ENCODE measurements around the gene CDH4.

The CDH4 gene

GRCh38 chr20:61634376-61635145 lies 382.5 kb downstream of the CDH4 start:
- DNase-seq (ENCODE audit: low spot score), result no peak

- no peak for DNase-seq (ENCODE audit: low spot score)
These were observed 383.8 kb downstream of the CDH4 start for GRCh38 chr20:61635721-61636455.

- no peak for DNase-seq (ENCODE audit: low spot score)
These were observed 384.6 kb downstream of the CDH4 start for GRCh38 chr20:61636531-61637116.

- no peak for DNase-seq (ENCODE audit: low spot score)
These were observed 386.9 kb downstream of the CDH4 start for GRCh38 chr20:61638802-61639585.

GRCh38 chr20:61640131-61640870 lies 388.2 kb downstream of the CDH4 start:
- DNase-seq (ENCODE audit: low spot score), result no peak

GRCh38 chr20:61640871-61641245 lies 388.8 kb downstream of the CDH4 start:
- DNase-seq (ENCODE audit: low spot score), result no peak

GRCh38 chr20:61643656-61644377 lies 391.8 kb downstream of the CDH4 start:
- no peak for DNase-seq (ENCODE audit: low spot score)

GRCh38 chr20:61644378-61645076 lies 392.5 kb downstream of the CDH4 start:
- no peak for DNase-seq (ENCODE audit: low spot score)

GRCh38 chr20:61645732-61646131 lies 393.7 kb downstream of the CDH4 start:
- DNase-seq (ENCODE audit: low spot score), result no peak

GRCh38 chr20:61646453-61646852 lies 394.4 kb downstream of the CDH4 start:
- DNase-seq (ENCODE audit: low spot score), result no peak

- no peak for DNase-seq (ENCODE audit: low spot score)
These were observed 394.9 kb downstream of the CDH4 start for GRCh38 chr20:61646986-61647385.

- DNase-seq (ENCODE audit: low spot score), result no peak
These were observed 395.6 kb downstream of the CDH4 start for GRCh38 chr20:61647702-61648101.

GRCh38 chr20:61649105-61649859 lies 397.2 kb downstream of the CDH4 start:
- DNase-seq (ENCODE audit: low spot score), result no peak

GRCh38 chr20:61649860-61650162 lies 397.8 kb downstream of the CDH4 start:
- DNase-seq (ENCODE audit: low spot score), result no peak

GRCh38 chr20:61650912-61651733 lies 399.1 kb downstream of the CDH4 start:
- DNase-seq (ENCODE audit: low spot score), result no peak

- DNase-seq (ENCODE audit: low spot score), result no peak
These were observed 400.1 kb downstream of the CDH4 start for GRCh38 chr20:61652146-61652545.

- no peak for DNase-seq (ENCODE audit: low spot score)
These were observed 402.7 kb downstream of the CDH4 start for GRCh38 chr20:61654726-61655125.

GRCh38 chr20:61655591-61655990 lies 403.5 kb downstream of the CDH4 start:
- no peak for DNase-seq (ENCODE audit: low spot score)

- no peak for DNase-seq (ENCODE audit: low spot score)
These were observed 404.1 kb downstream of the CDH4 start for GRCh38 chr20:61656198-61656597.
